Measurements from ENCODE around the gene UPF3B. TPM values are rescaled to one million over a fixed set of nuclear protein-coding genes. Genes with fewer than 3 reads are reported as not detected.

The UPF3B gene
- total and polyA plus RNA-seq, 10 of the 15 experiments (the other 5 are each of a cell fraction or from before 2014, with no cell fraction given), result 5.7 to 35.3 (median 22.1) TPM

- BruUV-seq (replicated peaks), result no TSS peak
- POLR2A ChIA-PET, result no interaction called here
- no peaks in the 10 kb centered on the region for H3K36me3 ChIP-seq (ENCODE audit: control insufficient read depth in 2 of 2, insufficient read depth in 2 of 2, low read length in 1 of 2)
- H3K27ac ChIP-seq (ENCODE audit: control insufficient read depth, insufficient read depth), result no peak overlapping the region
- H2AFZ ChIP-seq (ENCODE audit: control insufficient read depth, low read depth, low read length), result no peak overlapping the region
- no peak overlapping the region for H3K4me3 ChIP-seq
- intact Hi-C loops (cut with micrococcal nuclease; ENCODE audit: unreplicated experiment) (no loop called here), in situ Hi-C loops (cut with MboI) (no loop called here)
- CTCF ChIA-PET, result no interaction called here
- H3K9me3 ChIP-seq (replicated peaks; ENCODE audit: control insufficient read depth, insufficient read depth, low read length), result no peaks in the 10 kb centered on the region
- H3K9ac ChIP-seq (ENCODE audit: control insufficient read depth, insufficient read depth, low read length), result no peak overlapping the region
- no peaks in the 10 kb centered on the region for H3K27me3 ChIP-seq (replicated peaks in 1 of 2; ENCODE audit: control insufficient read depth in 2 of 2, insufficient read depth in 2 of 2, low read length in 1 of 2)
- SMC1A ChIA-PET (ENCODE audit: uncharacterized antibody, unreplicated experiment), result no interaction called here
- H3K4me1 ChIP-seq (ENCODE audit: control insufficient read depth, insufficient read depth, low read length), result no peaks in the 10 kb centered on the region
- no peaks in the 10 kb centered on the region for H4K20me1 ChIP-seq (ENCODE audit: control insufficient read depth, insufficient read depth)
- no peak for DNase-seq (ENCODE audit: low read depth, low spot score)
- TF ChIP-seq PAX8 (IDR thresholded peaks at IDR 0.05) (no peak), ZNF384 (IDR thresholded peaks at IDR 0.05; ENCODE audit: borderline replicate concordance, low read depth, low read length) (no peak), CUX1 (IDR thresholded peaks at IDR 0.05; ENCODE audit: insufficient replicate concordance, low read depth, low read length) (no peak), TAF1 (IDR thresholded peaks at IDR 0.05; ENCODE audit: borderline replicate concordance, low read depth, low read length) (no peak), ZNF274 (IDR thresholded peaks at IDR 0.05; ENCODE audit: insufficient read depth, insufficient read length) (no peak), ZBTB40 (IDR thresholded peaks at IDR 0.05; ENCODE audit: borderline replicate concordance) (no peak), MYC (IDR thresholded peaks at IDR 0.05; ENCODE audit: insufficient read depth, insufficient read length, insufficient replicate concordance, low read length, severe bottlenecking) (no peak)
- no peak for FAIRE-seq
- ATAC-seq, result no peak
- H3K79me2 ChIP-seq (ENCODE audit: control insufficient read depth, insufficient read depth, low read length), result no peaks in the 10 kb centered on the region
- 88% methylated on average over 8 of the region's 8 CpGs for WGBS (ENCODE audit: insufficient coverage, insufficient replicate concordance, low lambda C conversion rate, missing lambda C conversion rate)
- RAD21 ChIA-PET (ENCODE audit: unreplicated experiment), result no interaction called here
- no peak overlapping the region for H3K4me2 ChIP-seq (ENCODE audit: control insufficient read depth, insufficient read depth)
Measured at GRCh38 chrX:119802546-119802945, 50.2 kb downstream of the UPF3B start.
